GM18526 (cell line): ENCODE measurements around the gene TUBGCP5.

Source experiments
- POLR2A ChIP-seq: IDR thresholded peaks from 3 replicates; pipeline ENCODE4 v1.6.1; 2011; ENCODE audit not compliant: insufficient read length; ENCODE audit errors: extremely low read depth

TUBGCP5 gene

GRCh38 chr15:22961762-22962161 lies 77.6 kb downstream of the TUBGCP5 start:
- no peak for TF ChIP-seq POLR2A

DNA sequence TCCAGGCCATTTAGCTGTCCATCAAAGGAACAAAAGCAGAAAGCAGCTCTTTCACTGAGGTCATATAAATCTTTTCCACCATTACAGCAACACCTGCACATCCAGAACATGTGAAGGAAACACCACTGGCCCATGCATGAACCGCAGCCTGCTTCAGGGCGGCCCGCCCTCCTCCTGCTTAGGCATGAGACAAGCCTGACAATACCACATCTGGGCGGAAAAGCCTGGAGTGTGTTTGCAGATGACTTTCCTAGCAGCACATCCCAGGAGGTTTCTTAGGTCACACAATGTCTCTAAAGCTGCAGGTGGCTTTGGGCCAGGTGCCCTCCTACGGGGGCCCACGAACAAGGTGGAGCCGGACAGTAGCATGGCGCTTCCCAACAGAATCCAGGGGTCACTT lies 78.8 kb downstream of the TUBGCP5 start:
- TF ChIP-seq POLR2A: no peak

DNA sequence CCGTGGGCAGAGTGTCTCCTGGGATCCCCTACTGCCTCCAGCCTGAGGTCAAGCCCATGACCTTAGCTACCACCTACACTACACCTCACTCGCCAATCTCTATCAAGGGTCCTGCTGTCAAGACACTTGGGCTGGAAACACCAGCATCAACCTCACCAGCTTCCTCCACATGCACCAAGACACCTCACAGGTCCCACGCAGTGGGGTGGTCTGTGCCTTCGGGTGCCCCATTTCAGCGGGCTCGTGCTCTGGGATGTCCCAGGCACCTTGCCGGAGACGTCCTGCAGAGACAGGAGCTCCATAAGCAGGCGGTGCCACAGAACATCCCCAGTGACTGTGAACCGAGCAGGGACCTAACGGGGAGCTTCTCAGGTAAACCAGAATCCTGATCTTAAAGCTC lies 79.2 kb downstream of the TUBGCP5 start:
- no peak for TF ChIP-seq POLR2A

GRCh38 chr15:22959321-22960101 lies 79.9 kb downstream of the TUBGCP5 start:
- no peak for TF ChIP-seq POLR2A

DNA sequence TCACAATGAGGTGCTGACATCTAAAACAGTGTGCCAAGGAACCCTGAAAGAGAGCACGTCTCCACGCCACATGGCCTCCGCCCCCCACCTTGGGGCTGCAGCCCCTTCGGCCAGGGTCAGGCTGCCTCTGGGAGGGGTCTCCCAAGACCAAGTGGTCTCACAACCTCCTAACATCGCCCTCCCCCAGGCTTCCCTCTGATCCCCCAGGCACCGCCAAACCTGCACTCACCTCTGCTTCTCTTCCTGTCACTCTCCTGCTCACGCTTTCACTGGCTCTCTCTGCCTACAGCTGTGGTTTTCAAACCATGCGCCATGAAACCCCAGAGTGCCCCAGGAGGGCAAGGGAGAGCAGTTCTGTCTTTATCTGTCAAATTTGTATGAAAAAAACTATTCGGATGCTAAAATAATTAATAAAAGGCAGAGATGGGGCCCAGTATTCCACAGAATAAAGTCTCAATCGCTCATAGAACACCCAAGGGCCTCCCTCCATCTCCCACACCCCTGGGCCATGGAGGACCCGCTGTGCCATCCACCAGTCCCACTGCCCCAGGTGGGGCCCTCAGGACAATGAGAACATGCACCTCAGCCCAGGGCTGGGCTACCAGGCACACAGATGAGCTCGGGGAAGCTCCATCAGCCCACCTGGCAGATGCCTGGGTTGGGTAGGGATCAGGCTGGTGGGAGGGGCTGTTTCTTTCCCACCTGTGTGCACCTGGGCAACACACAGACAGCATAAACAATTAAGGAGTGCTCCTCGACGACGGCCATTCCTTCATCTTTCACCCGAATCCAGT lies 80.7 kb downstream of the TUBGCP5 start:
- TF ChIP-seq POLR2A: no peak

DNA sequence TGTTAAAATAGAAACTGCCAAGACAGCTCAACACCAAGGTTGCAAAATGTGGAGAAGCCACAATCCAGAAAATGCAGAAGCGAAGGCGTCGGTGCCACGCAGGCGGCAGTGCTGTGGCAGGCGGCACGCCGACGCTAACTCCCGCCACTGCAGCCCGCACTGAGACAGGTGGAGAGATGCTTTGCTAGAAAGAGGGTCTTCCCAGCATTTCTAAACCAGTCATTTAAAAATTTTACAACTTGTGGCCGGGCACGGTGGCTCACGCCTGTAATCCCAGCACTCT lies 82.5 kb downstream of the TUBGCP5 start:
- no peak for TF ChIP-seq POLR2A

DNA sequence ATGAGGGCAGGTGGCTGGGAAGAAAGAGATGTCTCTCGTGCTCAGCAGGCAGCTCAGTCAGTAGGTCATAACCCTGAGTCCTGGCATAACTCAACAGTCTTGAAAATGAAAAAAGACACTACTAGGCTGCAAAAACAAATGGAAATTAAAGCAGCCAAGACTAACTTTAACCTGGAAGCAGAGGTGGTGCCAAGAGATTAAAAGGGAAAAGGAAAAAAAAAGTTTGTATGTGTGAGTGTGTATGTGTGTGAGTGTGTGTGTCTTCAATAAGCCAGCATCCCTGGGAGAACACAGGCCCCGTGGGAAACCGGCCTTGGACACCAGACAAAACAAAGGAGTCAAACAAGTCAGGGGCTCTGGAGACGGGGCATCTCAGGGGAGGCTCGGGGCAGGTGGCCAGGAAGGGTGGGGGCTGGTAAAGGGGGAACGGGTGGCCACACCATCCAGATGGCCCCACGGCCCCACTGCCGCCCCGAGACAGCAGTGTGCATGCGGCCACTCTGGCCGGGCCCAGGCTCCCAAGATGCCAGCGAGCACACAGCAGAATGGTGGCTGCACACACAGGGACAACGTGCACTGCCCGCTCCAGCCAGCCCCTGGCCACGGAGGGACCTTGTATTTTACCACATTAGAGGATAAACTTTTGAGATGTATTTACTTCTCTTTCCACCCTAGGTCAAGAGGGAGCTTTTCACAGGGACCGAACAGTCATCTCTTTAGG lies 83.0 kb downstream of the TUBGCP5 start:
- no peak for TF ChIP-seq POLR2A

DNA sequence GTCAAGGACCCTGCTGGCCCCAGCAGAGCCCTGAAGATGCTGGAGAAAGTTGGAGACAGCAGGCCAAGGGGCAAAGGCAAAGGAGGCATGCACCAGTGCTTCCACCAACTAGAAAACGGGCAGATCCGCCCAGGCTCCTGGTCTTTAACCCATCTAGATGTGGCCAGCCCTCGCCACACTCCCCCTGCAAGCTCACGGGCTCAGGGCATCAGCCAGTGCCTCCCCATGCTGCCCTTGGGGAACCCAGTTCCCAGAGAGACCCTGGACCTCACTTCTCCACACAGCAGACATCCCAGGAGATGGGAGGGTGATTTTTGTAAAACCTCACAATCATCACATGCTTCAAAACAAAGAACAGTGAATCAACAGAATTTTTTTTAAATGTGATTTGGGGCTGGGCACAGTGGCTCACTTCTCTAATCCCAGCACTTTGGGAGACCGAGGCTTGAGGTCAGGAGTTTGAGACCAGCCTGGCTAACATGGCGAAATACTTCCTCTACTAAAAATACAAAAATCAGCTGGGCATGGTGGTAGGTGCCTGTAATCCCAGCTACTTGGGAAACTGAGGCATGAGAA lies 83.7 kb downstream of the TUBGCP5 start:
- no peak for TF ChIP-seq POLR2A

DNA sequence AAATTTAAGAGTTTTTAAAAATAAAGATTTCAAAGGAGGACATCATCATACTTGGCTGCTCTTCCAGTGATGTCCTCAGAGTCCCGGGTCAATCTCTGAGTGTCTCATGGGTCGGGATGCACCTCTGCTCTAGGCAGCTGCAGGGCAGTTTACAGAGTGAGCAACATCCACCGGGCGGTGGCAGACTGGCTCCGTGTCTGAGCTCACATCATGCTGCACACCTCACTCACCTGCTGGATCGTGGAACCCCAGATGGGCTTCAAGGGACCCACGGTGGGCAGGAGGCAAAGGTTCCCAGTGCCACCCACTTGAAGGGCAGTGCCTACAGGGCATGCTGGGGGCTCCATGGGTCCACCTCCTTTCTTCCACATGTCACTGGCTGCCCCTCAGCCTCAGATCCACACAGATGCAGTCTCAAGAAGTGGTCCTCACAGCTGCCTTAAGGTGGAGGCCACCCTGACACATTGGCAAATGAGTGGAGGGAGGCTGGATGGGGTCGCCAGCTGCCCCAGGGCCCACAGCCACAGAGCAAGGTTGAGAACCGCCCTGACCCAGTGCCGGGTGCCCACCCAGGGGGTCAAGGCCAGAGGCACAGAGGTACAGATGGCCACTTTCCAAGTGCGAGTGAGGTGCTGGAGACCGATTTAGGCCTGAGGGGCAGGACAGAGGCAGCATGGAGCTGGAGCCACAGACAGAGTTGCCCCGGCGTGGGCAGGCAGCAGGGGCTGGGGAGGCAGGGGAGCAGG lies 84.4 kb downstream of the TUBGCP5 start:
- TF ChIP-seq POLR2A: no peak

- no peak for TF ChIP-seq POLR2A
These were observed 85.0 kb downstream of the TUBGCP5 start for GRCh38 chr15:22954326-22954725.

DNA sequence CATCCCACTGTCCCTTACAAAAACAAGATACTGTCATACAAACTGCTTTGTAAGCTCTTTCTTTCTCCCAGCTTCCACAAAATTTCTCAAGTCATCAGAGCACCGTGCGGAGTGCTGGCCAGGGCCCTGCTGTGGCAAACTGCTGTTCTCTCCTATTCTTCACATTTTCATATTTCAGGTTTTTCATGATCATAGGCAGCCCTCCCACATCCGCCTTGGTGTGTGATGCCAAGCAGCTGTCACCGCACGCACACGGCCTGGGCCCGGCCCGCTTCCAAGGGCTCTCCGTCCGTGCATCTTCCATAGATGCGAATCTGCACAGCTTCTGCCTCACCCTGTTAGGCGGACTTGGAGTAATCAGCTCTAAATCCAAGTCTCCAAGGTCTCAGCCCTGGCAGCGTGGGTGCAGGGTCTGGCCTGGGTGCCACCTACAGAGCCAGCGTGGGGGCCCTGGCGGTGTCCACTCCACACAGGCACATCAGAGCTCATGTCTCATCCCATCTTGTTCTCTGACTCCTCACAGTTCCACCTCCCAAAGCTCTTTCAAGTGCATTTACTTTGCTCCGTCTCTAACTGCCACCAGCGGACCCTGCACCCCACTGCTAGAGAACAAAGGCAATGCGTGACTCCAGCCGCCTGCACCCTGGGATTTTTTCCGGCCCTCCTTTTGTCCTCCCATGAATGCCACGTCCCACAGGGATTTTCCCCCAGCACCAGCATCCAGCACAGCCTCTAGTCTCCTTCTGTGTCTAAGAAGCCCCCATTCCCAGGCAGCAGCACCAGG lies 86.4 kb downstream of the TUBGCP5 start:
- TF ChIP-seq POLR2A: no peak

- TF ChIP-seq POLR2A: no peak
These were observed 87.7 kb downstream of the TUBGCP5 start for GRCh38 chr15:22951381-22952280.

DNA sequence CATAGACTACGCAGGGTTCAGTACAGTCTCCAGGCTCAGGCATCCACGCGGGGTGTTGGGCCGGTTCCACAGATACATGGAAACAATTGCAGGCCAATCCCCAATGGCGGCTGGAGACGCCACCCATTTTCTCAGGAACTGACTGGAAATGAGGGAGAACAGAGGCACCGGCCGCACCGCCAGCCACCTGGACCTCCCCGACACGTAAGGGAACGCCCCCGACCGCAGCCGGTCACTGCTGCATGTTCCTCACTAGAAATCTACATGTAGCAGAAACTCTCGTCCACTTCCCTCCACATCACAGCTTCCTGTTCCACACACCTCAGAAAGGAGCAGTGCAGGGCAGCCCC lies 88.4 kb downstream of the TUBGCP5 start:
- TF ChIP-seq POLR2A: no peak

DNA sequence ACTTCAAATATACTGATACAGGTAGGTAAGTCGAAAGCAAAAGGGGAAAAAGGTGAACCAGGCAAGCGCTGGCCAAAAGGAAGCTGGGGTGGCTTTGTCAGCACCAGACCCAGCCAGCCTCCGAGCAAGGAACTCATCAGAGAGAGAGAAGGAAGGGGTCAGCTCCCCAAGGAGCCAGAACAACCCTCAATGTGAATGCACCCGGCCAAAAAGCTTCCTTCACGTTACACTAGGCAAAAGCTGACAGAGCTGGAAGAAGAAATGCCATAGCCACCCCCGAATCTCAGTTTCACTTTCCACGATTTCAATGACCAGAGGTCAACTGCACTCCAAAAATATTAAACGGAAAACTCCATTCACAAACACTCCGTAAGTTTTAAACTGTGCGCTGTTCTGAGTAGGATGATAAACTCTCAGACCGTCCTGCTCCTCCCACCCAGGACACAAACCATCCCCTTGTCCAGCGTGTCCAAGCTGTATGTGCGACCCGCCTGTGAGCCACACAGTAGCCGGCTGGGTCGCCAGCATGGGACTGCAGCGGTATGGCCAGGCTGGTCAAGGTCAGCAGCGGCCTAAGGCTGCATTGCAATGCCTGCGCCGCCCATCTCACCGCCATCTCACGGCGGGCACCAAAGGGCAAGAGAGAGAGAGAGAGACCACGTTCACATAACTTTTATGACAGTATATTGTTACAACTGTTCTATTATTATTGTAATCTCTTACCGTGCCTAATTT lies 88.9 kb downstream of the TUBGCP5 start:
- no peak for TF ChIP-seq POLR2A
